Activated CD8-positive, alpha-beta memory T cell treated with anti-CD3 and anti-CD28 coated beads for 24 hours (primary cell): ENCODE results near the gene LLGL2.

Experiments
- DNase-seq: peaks from one replicate; pipeline ENCODE4 v3.0.0-alpha.2; 2020

LLGL2 gene

GRCh38 chr17:75552425-75553294, 27.2 kb downstream of the LLGL2 start:
- no peak for DNase-seq

- no peak for DNase-seq
Measured at GRCh38 chr17:75553295-75554110, 28.0 kb downstream of the LLGL2 start.

- no peak for DNase-seq
Measured at GRCh38 chr17:75555679-75556153, 30.2 kb downstream of the LLGL2 start.

GRCh38 chr17:75557075-75557851, 31.8 kb downstream of the LLGL2 start:
- no peak for DNase-seq

GRCh38 chr17:75557852-75558665, 32.6 kb downstream of the LLGL2 start:
- DNase-seq: no peak

- no peak for DNase-seq
Measured at GRCh38 chr17:75558666-75559530, 33.4 kb downstream of the LLGL2 start.

- no peak for DNase-seq
Measured at GRCh38 chr17:75559958-75560533, 34.5 kb downstream of the LLGL2 start.

- DNase-seq: no peak
Measured at GRCh38 chr17:75561927-75562603, 36.6 kb downstream of the LLGL2 start.

- DNase-seq: no peak
Measured at GRCh38 chr17:75563063-75563758, 37.7 kb downstream of the LLGL2 start.

GRCh38 chr17:75564195-75564594, 38.7 kb downstream of the LLGL2 start:
- DNase-seq: no peak

- DNase-seq: no peak
Measured at GRCh38 chr17:75565066-75565465, 39.6 kb downstream of the LLGL2 start.

- no peak for DNase-seq
Measured at GRCh38 chr17:75565618-75566017, 40.1 kb downstream of the LLGL2 start.

- no peak for DNase-seq
Measured at GRCh38 chr17:75566416-75566815, 40.9 kb downstream of the LLGL2 start.

GRCh38 chr17:75566834-75567233, 41.3 kb downstream of the LLGL2 start:
- DNase-seq: no peak

- DNase-seq: no peak
Measured at GRCh38 chr17:75568412-75569255, 43.1 kb downstream of the LLGL2 start.

- DNase-seq: no peak
Measured at GRCh38 chr17:75570034-75570676, 44.7 kb downstream of the LLGL2 start.

GRCh38 chr17:75570772-75571171, 45.3 kb downstream of the LLGL2 start:
- no peak for DNase-seq
